Measurements from ENCODE around the gene MARCHF4.

MARCHF4 gene

DNA sequence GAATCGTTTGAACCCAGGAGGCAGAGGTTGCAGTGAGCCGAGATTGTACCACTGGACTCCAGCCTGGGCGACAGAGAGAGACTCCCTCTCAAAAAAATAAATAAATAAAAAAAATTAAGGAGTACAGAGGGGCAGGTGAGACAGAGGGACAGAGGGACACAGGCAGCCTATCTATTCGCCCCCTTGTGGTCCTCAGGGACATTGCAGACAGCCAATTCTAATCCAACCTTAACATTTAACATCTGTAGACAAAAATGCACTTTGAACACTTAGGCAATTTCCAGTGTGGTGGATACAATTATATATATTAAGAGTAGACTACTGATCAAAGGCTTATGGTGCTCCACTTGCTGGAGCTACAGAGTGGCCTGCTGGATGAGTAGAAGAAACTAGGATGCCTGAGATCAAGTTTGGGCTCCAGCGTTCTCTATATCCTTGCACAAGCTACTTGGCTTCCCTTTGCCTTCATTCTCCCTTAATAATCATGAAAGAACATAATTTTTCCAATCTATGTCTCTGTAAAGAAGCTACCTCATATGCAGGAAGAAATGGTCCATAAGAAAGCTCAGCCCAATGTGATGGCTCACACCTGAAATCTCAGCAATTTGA, 31.8 kb upstream of the MARCHF4 start:
- peak; percentile 43 for DNase-seq (ENCODE audit: low spot score)
- in situ Hi-C loops (cut with MboI; ENCODE audit: low sequenced_read_pairs, unreplicated experiment) = no loop called here
- TF ChIP-seq, protein P1, sequence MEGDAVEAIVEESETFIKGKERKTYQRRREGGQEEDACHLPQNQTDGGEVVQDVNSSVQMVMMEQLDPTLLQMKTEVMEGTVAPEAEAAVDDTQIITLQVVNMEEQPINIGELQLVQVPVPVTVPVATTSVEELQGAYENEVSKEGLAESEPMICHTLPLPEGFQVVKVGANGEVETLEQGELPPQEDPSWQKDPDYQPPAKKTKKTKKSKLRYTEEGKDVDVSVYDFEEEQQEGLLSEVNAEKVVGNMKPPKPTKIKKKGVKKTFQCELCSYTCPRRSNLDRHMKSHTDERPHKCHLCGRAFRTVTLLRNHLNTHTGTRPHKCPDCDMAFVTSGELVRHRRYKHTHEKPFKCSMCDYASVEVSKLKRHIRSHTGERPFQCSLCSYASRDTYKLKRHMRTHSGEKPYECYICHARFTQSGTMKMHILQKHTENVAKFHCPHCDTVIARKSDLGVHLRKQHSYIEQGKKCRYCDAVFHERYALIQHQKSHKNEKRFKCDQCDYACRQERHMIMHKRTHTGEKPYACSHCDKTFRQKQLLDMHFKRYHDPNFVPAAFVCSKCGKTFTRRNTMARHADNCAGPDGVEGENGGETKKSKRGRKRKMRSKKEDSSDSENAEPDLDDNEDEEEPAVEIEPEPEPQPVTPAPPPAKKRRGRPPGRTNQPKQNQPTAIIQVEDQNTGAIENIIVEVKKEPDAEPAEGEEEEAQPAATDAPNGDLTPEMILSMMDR (IDR thresholded peaks at IDR 0.05; ENCODE audit: borderline replicate concordance, control extremely low read depth, extremely low read depth, insufficient read depth, missing control alignments) = peak; percentile 83

DNA sequence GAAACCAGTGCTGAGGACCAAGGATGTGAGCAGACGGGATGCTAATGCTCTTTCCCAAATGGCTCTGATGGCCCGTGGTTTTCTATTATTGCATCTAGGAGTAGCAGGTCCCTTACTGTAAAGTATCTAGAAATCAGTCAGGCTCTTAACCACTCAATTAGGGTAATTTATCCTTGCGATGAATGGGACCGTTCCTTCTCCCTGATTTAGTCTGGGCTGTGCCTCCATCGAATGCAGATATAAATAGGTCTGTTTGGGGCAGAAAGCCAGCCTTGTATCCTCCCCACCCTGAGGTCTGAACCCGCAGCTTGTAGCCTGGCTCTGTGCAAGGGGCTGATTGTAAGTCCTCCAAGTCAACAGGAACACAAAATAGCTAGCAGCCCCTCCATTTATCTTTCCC, 30.5 kb upstream of the MARCHF4 start:
- DNase-seq (ENCODE audit: low spot score) = no peak
- in situ Hi-C loops (cut with MboI; ENCODE audit: low sequenced_read_pairs, unreplicated experiment) = no loop called here
- TF ChIP-seq, protein P1 (IDR thresholded peaks at IDR 0.05; ENCODE audit: borderline replicate concordance, control extremely low read depth, extremely low read depth, insufficient read depth, missing control alignments) = no peak

- in situ Hi-C loops (cut with MboI; ENCODE audit: low sequenced_read_pairs, unreplicated experiment) = no loop called here
- TF ChIP-seq, protein P1 (IDR thresholded peaks at IDR 0.05; ENCODE audit: borderline replicate concordance, control extremely low read depth, extremely low read depth, insufficient read depth, missing control alignments) = no peak
- DNase-seq (ENCODE audit: low spot score) = no peak
Observed at GRCh38 chr2:216399621-216400020, 27.3 kb upstream of the MARCHF4 start.

DNA sequence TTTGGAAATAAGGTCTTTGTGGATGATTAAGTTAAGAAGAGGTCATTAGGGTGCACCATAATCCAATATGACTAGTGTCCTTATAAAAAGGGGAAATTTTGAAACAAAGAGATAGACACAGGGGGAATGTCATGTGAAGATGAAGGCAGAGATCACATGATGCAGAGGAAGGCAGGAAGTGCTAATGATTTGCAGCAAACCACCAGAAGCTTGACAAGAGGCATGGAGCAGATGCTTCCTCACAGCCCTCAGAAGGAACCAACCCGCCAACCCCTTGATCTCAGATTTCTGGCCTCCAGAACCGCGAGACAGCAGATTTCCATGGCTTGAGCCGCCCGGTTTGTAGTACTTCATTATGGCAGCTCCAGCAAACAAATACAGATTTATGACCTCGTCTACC, 22.6 kb upstream of the MARCHF4 start:
- TF ChIP-seq, protein P1 (IDR thresholded peaks at IDR 0.05; ENCODE audit: borderline replicate concordance, control extremely low read depth, extremely low read depth, insufficient read depth, missing control alignments) = no peak
- in situ Hi-C loops (cut with MboI; ENCODE audit: low sequenced_read_pairs, unreplicated experiment) = no loop called here
- DNase-seq (ENCODE audit: low spot score) = no peak

- in situ Hi-C loops (cut with MboI; ENCODE audit: low sequenced_read_pairs, unreplicated experiment) = no loop called here
- TF ChIP-seq, protein P1 (IDR thresholded peaks at IDR 0.05; ENCODE audit: borderline replicate concordance, control extremely low read depth, extremely low read depth, insufficient read depth, missing control alignments) = no peak
- DNase-seq (ENCODE audit: low spot score) = no peak
Observed at GRCh38 chr2:216392945-216393840, 20.9 kb upstream of the MARCHF4 start.

DNA sequence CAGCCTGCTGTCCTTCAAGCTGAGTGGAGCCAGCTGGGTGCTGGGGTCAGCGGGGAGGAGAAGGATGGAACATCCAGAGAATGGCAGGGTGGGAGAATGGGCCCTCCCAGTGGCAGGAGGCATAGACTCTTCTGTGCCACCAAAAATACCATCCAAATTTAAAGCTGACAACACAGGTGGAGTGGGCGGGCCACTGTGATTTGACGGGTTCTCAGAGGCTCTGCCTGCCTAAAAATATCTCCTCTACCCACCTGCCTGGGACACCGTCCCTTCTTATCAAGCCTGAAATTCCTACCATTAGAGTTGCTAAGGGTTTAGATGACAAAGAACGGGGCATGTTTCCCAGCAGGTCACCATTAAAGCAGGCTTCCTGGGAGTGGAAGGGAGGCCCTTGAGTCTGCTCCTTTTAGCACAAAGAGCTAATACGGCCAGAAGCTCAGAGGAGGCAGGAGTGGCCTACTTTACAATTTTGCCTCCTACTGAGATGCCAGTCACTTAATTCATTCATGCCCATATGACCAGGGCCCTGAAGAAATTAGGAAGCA, 19.8 kb upstream of the MARCHF4 start:
- TF ChIP-seq, protein P1 (IDR thresholded peaks at IDR 0.05; ENCODE audit: borderline replicate concordance, control extremely low read depth, extremely low read depth, insufficient read depth, missing control alignments) = no peak
- no peak for DNase-seq (ENCODE audit: low spot score)
- in situ Hi-C loops (cut with MboI; ENCODE audit: low sequenced_read_pairs, unreplicated experiment) = no loop called here

All from GM13976 (cell line).